IMR-90 (cell line): ENCODE measurements around the gene POFUT2. TPM values are rescaled to one million over a fixed set of nuclear protein-coding genes. Genes with fewer than 3 reads are reported as not detected.

Source experiments
- ATAC-seq: fragments of 200-7000 bp; cut with Tn5 transposase; 2 replicates; pipeline ENCODE4 v1.9.1; 2020; ENCODE audit warnings: low read depth, mild to moderate bottlenecking, moderate library complexity
- BruUV-seq: library from RNA; stranded (reverse); fragments of 400-500 nt; replicated peaks from 2 replicates; lab custom pipeline; 2021; lab: Mats Ljungman, UMichigan
- CTCF ChIA-PET: fragments of 300-600 bp; formaldehyde crosslinking; extraction: SDS; loops from one replicate; lab custom pipeline; 2021; ENCODE audit warnings: antibody characterized with exemption; lab: Yijun Ruan, JAX
- POLR2A ChIA-PET: fragments of 300-600 bp; sonication (Branson Sonifier 250); formaldehyde crosslinking; loops from one replicate; lab custom pipeline; 2022; ENCODE audit warnings: antibody characterized with exemption; ENCODE audit not compliant: unreplicated experiment; lab: Charles Lee
- DNase-seq: peaks from one replicate; pipeline ENCODE4 v3.0.0; 2013
- H2AFZ ChIP-seq: replicated peaks from 2 replicates; pipeline ENCODE3; 2013; ENCODE audit warnings: low read length, mild to moderate bottlenecking; ENCODE audit not compliant: poor library complexity
- H2AK5ac ChIP-seq: 2 replicates; pipeline ENCODE4 v1.6.1; 2013; ENCODE audit warnings: low read depth, low read length, inconsistent platforms
- H2AK9ac ChIP-seq: replicated peaks from 2 replicates; pipeline ENCODE3; 2013; ENCODE audit warnings: mild to moderate bottlenecking, low read depth, low read length, moderate library complexity; ENCODE audit not compliant: poor library complexity
- H2BK120ac ChIP-seq: 2 replicates; pipeline ENCODE4 v1.6.1; 2013; ENCODE audit warnings: low read depth, low read length, inconsistent platforms
- H2BK15ac ChIP-seq: 3 replicates; pipeline ENCODE4 v1.6.1; 2013; ENCODE audit warnings: low read depth, low read length, inconsistent platforms
- H2BK20ac ChIP-seq: 2 replicates; pipeline ENCODE4 v1.6.1; 2013; ENCODE audit warnings: low read depth, mild to moderate bottlenecking, inconsistent platforms, low read length, moderate library complexity
- H2BK5ac ChIP-seq: 2 replicates; pipeline ENCODE4 v1.6.1; 2013; ENCODE audit warnings: mild to moderate bottlenecking, low read depth, low read length, inconsistent platforms; ENCODE audit not compliant: poor library complexity, severe bottlenecking
- H3K14ac ChIP-seq: replicated peaks from 2 replicates; pipeline ENCODE4 v1.6.1; 2013; ENCODE audit warnings: low read depth, low read length, inconsistent platforms
- H3K18ac ChIP-seq: 2 replicates; pipeline ENCODE4 v1.6.1; 2013; ENCODE audit warnings: low read depth, low read length, control low read depth
- H3K23ac ChIP-seq: 2 replicates; pipeline ENCODE4 v1.6.1; 2013; ENCODE audit warnings: low read depth, low read length, inconsistent platforms
- H3K27ac ChIP-seq: 2 replicates; pipeline ENCODE4 v1.5.1; 2013; ENCODE audit warnings: mild to moderate bottlenecking, control low read depth, low read length; ENCODE audit not compliant: insufficient read depth
- H3K27me3 ChIP-seq: 2 replicates; pipeline ENCODE4 v1.6.1; 2013; ENCODE audit warnings: low read length; ENCODE audit not compliant: control insufficient read depth, insufficient read depth
- H3K36me3 ChIP-seq: 2 replicates; pipeline ENCODE4 v1.6.1; 2013; ENCODE audit warnings: low read length, mixed read lengths; ENCODE audit not compliant: control insufficient read depth, insufficient read depth
- H3K4ac ChIP-seq: 2 replicates; pipeline ENCODE4 v1.6.1; 2013; ENCODE audit warnings: low read depth, low read length, inconsistent platforms
- H3K4me1 ChIP-seq: 2 replicates; pipeline ENCODE4 v1.6.1; 2013; ENCODE audit warnings: low read length, mixed read lengths; ENCODE audit not compliant: control insufficient read depth, insufficient read depth
- H3K4me2 ChIP-seq: 2 replicates; pipeline ENCODE4 v1.6.1; 2013; ENCODE audit warnings: low read depth, mild to moderate bottlenecking, control low read depth, low read length, moderate library complexity
- H3K4me3 ChIP-seq: 2 replicates; pipeline ENCODE4 v1.5.1; 2013; ENCODE audit warnings: low read depth, mild to moderate bottlenecking, control low read depth, low read length, moderate library complexity; ENCODE audit not compliant: insufficient read depth
- H3K56ac ChIP-seq: 2 replicates; pipeline ENCODE4 v1.6.1; 2013; ENCODE audit warnings: low read length, inconsistent platforms; ENCODE audit not compliant: insufficient read depth; ENCODE audit errors: extremely low read depth
- H3K79me1 ChIP-seq, 2 experiments: 2 replicates each; pipeline ENCODE4 v1.6.1; 2013; ENCODE audit warnings: low read length in 2 of 2, inconsistent platforms in 1 of 2, low read depth in 1 of 2
- H3K9ac ChIP-seq: 2 replicates; pipeline ENCODE4 v1.6.1; 2013; ENCODE audit warnings: low read depth, low read length, control low read depth
- H3K9me1 ChIP-seq: 2 replicates; pipeline ENCODE4 v1.6.1; 2013; ENCODE audit warnings: low read length, inconsistent platforms; ENCODE audit not compliant: insufficient read depth
- H3K9me3 ChIP-seq: 2 replicates; pipeline ENCODE4 v1.6.1; 2013; ENCODE audit warnings: low read length; ENCODE audit not compliant: control insufficient read depth, insufficient read depth
- H4K20me1 ChIP-seq: 2 replicates; pipeline ENCODE4 v1.6.1; 2013; ENCODE audit warnings: low read length, inconsistent platforms; ENCODE audit not compliant: insufficient read depth
- H4K5ac ChIP-seq: 2 replicates; pipeline ENCODE4 v1.6.1; 2013; ENCODE audit warnings: mild to moderate bottlenecking, low read depth, low read length, control low read depth
- H4K8ac ChIP-seq, 2 experiments: 2 replicates each; pipeline ENCODE4 v1.6.1; 2013; ENCODE audit warnings: low read depth in 2 of 2, low read length in 2 of 2, control low read depth in 1 of 2, inconsistent platforms in 1 of 2
- H4K91ac ChIP-seq: 2 replicates; pipeline ENCODE4 v1.6.1; 2013; ENCODE audit warnings: low read depth, low read length, inconsistent platforms; ENCODE audit not compliant: insufficient read depth
- CHD1 ChIP-seq: IDR thresholded peaks from 2 replicates; pipeline ENCODE4 v1.6.1; 2012; ENCODE audit warnings: low read depth, low read length, improper control_type of control experiment
- MAZ ChIP-seq: IDR thresholded peaks from 2 replicates; pipeline ENCODE4 v1.6.1; 2012; ENCODE audit warnings: low read depth, mild to moderate bottlenecking, low read length, improper control_type of control experiment, moderate library complexity, borderline replicate concordance
- POLR2A ChIP-seq: IDR thresholded peaks from 2 replicates; pipeline ENCODE4 v1.6.1; 2012; ENCODE audit warnings: mild to moderate bottlenecking, low read depth, low read length
- USF2 ChIP-seq: fragments of 150-350 bp; IDR thresholded peaks from 2 replicates; pipeline ENCODE4 v1.6.1; 2017; ENCODE audit warnings: mild to moderate bottlenecking, antibody characterized with exemption, low read length, low read depth
- WGBS, 2 experiments: methylation state at CpG; one replicate each; pipeline versions ENCODE4 v1.1.5 to v1.1.7; 2013; ENCODE audit warnings: missing lambda C conversion rate in 2 of 2; ENCODE audit not compliant: insufficient read length in 1 of 2; ENCODE audit errors: extremely low coverage in 2 of 2; 5-methylcytosine and 5-hydroxymethylcytosine counted together
- dilution Hi-C: fragments of 300-500 bp; cut with HindIII; formaldehyde crosslinking; loops from one replicate; pipeline ENCODE4 v1.14.3; 2018; ENCODE audit warnings: low sequenced_read_pairs; ENCODE audit not compliant: unreplicated experiment
- in situ Hi-C: fragments of 300-500 bp; cut with MboI; formaldehyde crosslinking; loops from 3 replicates; pipeline ENCODE4 v1.14.3; 2019; ENCODE audit warnings: low sequenced_read_pairs, inconsistent platforms, mixed read lengths
- intact Hi-C: fragments of 100-400 bp; cut with micrococcal nuclease; formaldehyde crosslinking; loops from 2 replicates; pipeline ENCODE4 v1.10.0; 2022
- polyA plus RNA-seq, 3 experiments: library from polyadenylated mRNA; depleted of rRNA; stranded (reverse); fragments of >200 nt; gene quantifications; 2 replicates each; pipeline ENCODE4 v1.2.3, GENCODE V29; 2012; ENCODE audit warnings: low replicate concordance in 1 of 3
- total RNA-seq: library from RNA; depleted of rRNA; stranded (reverse); fragments of >200 nt; gene quantifications from 2 replicates; pipeline ENCODE4 v1.2.3, GENCODE V29; 2012

Gene POFUT2
- total and polyA plus RNA-seq, 2 of the 4 experiments (the other 2 are of a cell fraction) = 18.8 to 59.3 TPM

DNA sequence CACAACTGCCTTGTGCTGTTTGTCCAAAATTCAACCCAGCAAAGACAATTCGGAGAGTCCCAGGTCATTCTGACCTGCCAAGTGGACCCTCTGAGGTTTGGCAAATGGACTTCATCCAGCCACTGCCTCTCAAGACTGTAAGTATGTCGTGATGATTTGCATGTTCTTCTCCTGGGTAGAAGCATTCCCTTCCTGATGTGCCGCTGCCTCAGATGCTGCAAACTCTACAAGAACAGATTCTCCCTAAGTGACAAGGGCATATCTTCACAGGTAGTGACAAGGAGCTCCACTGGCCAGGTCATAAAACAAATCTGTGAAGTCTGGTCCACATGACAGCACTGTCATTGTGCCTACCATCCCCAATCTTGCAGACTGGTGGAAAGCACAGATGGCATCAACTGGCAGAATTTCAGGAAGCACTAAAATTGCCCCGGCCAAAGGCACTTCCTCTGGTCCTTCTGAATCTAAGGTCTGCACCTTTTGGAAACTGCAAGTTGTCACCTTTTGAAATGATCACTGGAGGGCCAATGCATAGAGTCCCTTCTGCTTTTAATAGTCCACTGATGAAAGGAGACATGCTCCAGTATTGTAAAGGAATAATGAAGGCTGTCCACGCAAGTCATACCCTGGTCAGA lies 27.4 kb downstream of the POFUT2 start:
- 83% methylated on average over 2 of the region's 5 CpGs; no CpG with 5 or more reads in 1 of the 2 experiments for WGBS, 2 experiments
- in situ Hi-C loops = no loop called here
- intact Hi-C loops = no loop called here
- Histone ChIP-seq H2AK9ac (no peak overlapping the region), H3K4me1 (peaks cover 2% of the 10 kb centered on the region; the same call in 1 of the 2 replicates), H2BK5ac (no peak overlapping the region), H3K4ac (no peak overlapping the region), H3K14ac (no peak overlapping the region), H3K4me2 (no peak overlapping the region), H3K23ac (no peak overlapping the region), H3K27me3 (peaks cover 10% of the 10 kb centered on the region), H4K8ac (no peak overlapping the region), H2BK20ac (no peak overlapping the region), H2BK120ac (no peak overlapping the region), H3K9ac (no peak overlapping the region), H3K18ac (no peak overlapping the region), H3K4me3 (no peak overlapping the region), H3K27ac (no peak overlapping the region), H3K79me1 (peaks cover 0 to 7% of the 10 kb centered on the region in 2 experiments; a peak in 1 of 4 replicates), H2AK5ac (no peak overlapping the region), H3K56ac (no peak overlapping the region), H3K9me1 (peaks cover 7% of the 10 kb centered on the region; the same call in 1 of the 2 replicates), H4K5ac (no peak overlapping the region), H2AFZ (no peak overlapping the region), H4K91ac (no peak overlapping the region), H2BK15ac (no peak overlapping the region), H3K36me3 (peaks cover 28% of the 10 kb centered on the region), H4K20me1 (peaks cover 21% of the 10 kb centered on the region; the same call in 1 of the 2 replicates), H3K9me3 (no peaks in the 10 kb centered on the region)
- no peak for TF ChIP-seq CHD1
- no peak for TF ChIP-seq POLR2A
- no peak for TF ChIP-seq USF2
- TF ChIP-seq MAZ = no peak
- no TSS peak for BruUV-seq
- dilution Hi-C loops = no loop called here
- no peak for DNase-seq
- POLR2A ChIA-PET = no interaction called here
- no peak for ATAC-seq
- CTCF ChIA-PET = no interaction called here
